HepG2 (cell line): ENCODE data around the gene CUEDC2. TPM values are rescaled to one million over a fixed set of nuclear protein-coding genes. Genes with fewer than 3 reads are reported as not detected.
A peak's percentile ranks its signal among the peaks of the same experiment; 100 is the strongest.

ENCODE experiments used
- CBX2 ChIP-seq, 2 experiments: fragments of 200-600 bp in 1 of 2; sonication (generic); formaldehyde crosslinking in 1 of 2; IDR thresholded peaks; 2 replicates each; pipeline versions ENCODE4 v1.7.0 to v1.8.1; 2018 to 2022; ENCODE audit warnings: low read depth in 2 of 2, low read length in 1 of 2, mild to moderate bottlenecking in 1 of 2, missing genetic modification reagents in 1 of 2
- CCDC6 ChIP-seq: sonication (generic); formaldehyde crosslinking; IDR thresholded peaks from 2 replicates; pipeline ENCODE4 v1.8.1; 2022; ENCODE audit warnings: mild to moderate bottlenecking, missing genetic modification reagents, moderate library complexity
- CEBPZ ChIP-seq: IDR thresholded peaks from 2 replicates; pipeline ENCODE4 v1.6.1; 2012; ENCODE audit warnings: low read length, improper control_type of control experiment
- CSRNP1 ChIP-seq: sonication (generic); formaldehyde crosslinking; IDR thresholded peaks from 2 replicates; pipeline ENCODE4 v1.8.1; 2023; ENCODE audit warnings: mild to moderate bottlenecking, missing genetic modification reagents
- ELF4 ChIP-seq: sonication (generic); formaldehyde crosslinking; IDR thresholded peaks from 2 replicates; pipeline ENCODE4 v1.5.0; 2020; ENCODE audit warnings: missing genetic modification reagents, mild to moderate bottlenecking, moderate library complexity, borderline replicate concordance
- HDAC2 ChIP-seq: sonication (generic); formaldehyde crosslinking; IDR thresholded peaks from 2 replicates; pipeline ENCODE4 v1.4.0; 2020; ENCODE audit warnings: missing genetic modification reagents
- KLF6 ChIP-seq: IDR thresholded peaks from 2 replicates; pipeline ENCODE4 v1.8.0; 2016; ENCODE audit warnings: missing biosample characterization, missing genetic modification reagents
- PRPF4 ChIP-seq: fragments of 200-400 bp; formaldehyde crosslinking; IDR thresholded peaks from 2 replicates; pipeline ENCODE4 v1.6.1; 2016; ENCODE audit warnings: low read length, low read depth; ENCODE audit not compliant: poor library complexity, severe bottlenecking
- TIGD3 ChIP-seq: sonication (generic); formaldehyde crosslinking; IDR thresholded peaks from 2 replicates; pipeline ENCODE4 v1.5.1; 2020; ENCODE audit warnings: mild to moderate bottlenecking, missing genetic modification reagents, borderline replicate concordance
- YY1 ChIP-seq: IDR thresholded peaks from 2 replicates; pipeline ENCODE4 v1.6.1; 2011; ENCODE audit warnings: low read length, low read depth, moderate library complexity, mild to moderate bottlenecking; ENCODE audit not compliant: insufficient read depth, insufficient replicate concordance
- ZFYVE20 ChIP-seq: sonication (generic); formaldehyde crosslinking; IDR thresholded peaks from 2 replicates; pipeline ENCODE4 v1.8.0; 2023; ENCODE audit warnings: low read depth, mild to moderate bottlenecking, moderate library complexity, missing genetic modification reagents, borderline replicate concordance
- ZHX1 ChIP-seq: sonication (generic); formaldehyde crosslinking; IDR thresholded peaks from 2 replicates; pipeline ENCODE4 v1.8.1; 2022; ENCODE audit warnings: low read depth, mild to moderate bottlenecking, missing genetic modification reagents
- ZKSCAN8 ChIP-seq: IDR thresholded peaks from 2 replicates; pipeline ENCODE4 v1.6.1; 2016; ENCODE audit warnings: borderline replicate concordance, missing genetic modification reagents, missing compliant biosample characterization
- ZNF501 ChIP-seq: sonication (generic); formaldehyde crosslinking; IDR thresholded peaks from 2 replicates; pipeline ENCODE4 v1.5.1; 2020; ENCODE audit warnings: mild to moderate bottlenecking, moderate library complexity, missing genetic modification reagents
- ZNF589 ChIP-seq: sonication (generic); formaldehyde crosslinking; conservative IDR thresholded peaks from 2 replicates; pipeline ENCODE4 v1.8.0; 2022; ENCODE audit warnings: mild to moderate bottlenecking, moderate library complexity, missing genetic modification reagents
- polyA plus RNA-seq, 8 experiments: library from polyadenylated mRNA; depleted of rRNA in 3 of 8; stranded (reverse) in 7 of 8; unstranded in 1 of 8; fragments of >200 nt; fragmentation: Illumina TruSeq in 4 of 8; extraction: Trizol in 4 of 8; gene quantifications; 2 replicates each; pipeline versions ENCODE4 v1.2.1 to v1.2.3, GENCODE V29; 2011 to 2016; ENCODE audit warnings: low read depth in 4 of 8, missing spikeins in 1 of 8, mixed read lengths in 1 of 8; ENCODE audit not compliant: insufficient read depth in 1 of 8
- total RNA-seq, 5 experiments: library from RNA; depleted of rRNA; stranded (reverse); fragments of >200 nt; fragmentation: Illumina TruSeq; extraction: Trizol; gene quantifications; 2 replicates each; pipeline ENCODE4 v1.2.3, GENCODE V29; 2016; ENCODE audit warnings: low read depth in 1 of 5

CUEDC2 gene
- total and polyA plus RNA-seq, 2 of the 13 experiments (the other 11 are each of a cell fraction or from before 2014, with no cell fraction given), result 13.1 to 18.4 TPM

- TF ChIP-seq ZKSCAN8 (CRISPR knock-in tag) (no peak), YY1 (peak; percentile 81), ZNF501 (no peak), PRPF4 (no peak), HDAC2 (CRISPR knock-in tag) (no peak), ZFYVE20 (CRISPR knock-in tag) (peak; percentile 81; the same call in 1 of the 2 replicates), CCDC6 (CRISPR knock-in tag) (peak; percentile 75; the same call in 1 of the 2 replicates), ELF4 (no peak), KLF6 (CRISPR knock-in tag) (peak; percentile 45; the same call in 1 of the 2 replicates), ZHX1 (CRISPR knock-in tag) (peak; percentile 48; the same call in 1 of the 2 replicates), ZNF589 (CRISPR knock-in tag) (peak; percentile 80; the same call in 1 of the 2 replicates), CSRNP1 (CRISPR knock-in tag) (no peak), TIGD3 (no peak), CBX2 (IDR thresholded peaks at IDR 0.05; ENCODE audit: low read depth, low read length) (no peak), CBX2 (CRISPR knock-in tag; IDR thresholded peaks at IDR 0.05; ENCODE audit: low read depth) (0 out of 2 replicates have a peak, but pooled peaks have one; percentile 72), CEBPZ (no peak)
These were observed 18.2 kb upstream of the CUEDC2 start (continued) for GRCh38 chr10:102450374-102451104.
